ENCODE measurements around the gene KIF3B. TPM values are rescaled to one million over a fixed set of nuclear protein-coding genes. Genes with fewer than 3 reads are reported as not detected.

KIF3B gene
- total RNA-seq, 1 experiment from 2014 or later = 52.3 TPM

DNA sequence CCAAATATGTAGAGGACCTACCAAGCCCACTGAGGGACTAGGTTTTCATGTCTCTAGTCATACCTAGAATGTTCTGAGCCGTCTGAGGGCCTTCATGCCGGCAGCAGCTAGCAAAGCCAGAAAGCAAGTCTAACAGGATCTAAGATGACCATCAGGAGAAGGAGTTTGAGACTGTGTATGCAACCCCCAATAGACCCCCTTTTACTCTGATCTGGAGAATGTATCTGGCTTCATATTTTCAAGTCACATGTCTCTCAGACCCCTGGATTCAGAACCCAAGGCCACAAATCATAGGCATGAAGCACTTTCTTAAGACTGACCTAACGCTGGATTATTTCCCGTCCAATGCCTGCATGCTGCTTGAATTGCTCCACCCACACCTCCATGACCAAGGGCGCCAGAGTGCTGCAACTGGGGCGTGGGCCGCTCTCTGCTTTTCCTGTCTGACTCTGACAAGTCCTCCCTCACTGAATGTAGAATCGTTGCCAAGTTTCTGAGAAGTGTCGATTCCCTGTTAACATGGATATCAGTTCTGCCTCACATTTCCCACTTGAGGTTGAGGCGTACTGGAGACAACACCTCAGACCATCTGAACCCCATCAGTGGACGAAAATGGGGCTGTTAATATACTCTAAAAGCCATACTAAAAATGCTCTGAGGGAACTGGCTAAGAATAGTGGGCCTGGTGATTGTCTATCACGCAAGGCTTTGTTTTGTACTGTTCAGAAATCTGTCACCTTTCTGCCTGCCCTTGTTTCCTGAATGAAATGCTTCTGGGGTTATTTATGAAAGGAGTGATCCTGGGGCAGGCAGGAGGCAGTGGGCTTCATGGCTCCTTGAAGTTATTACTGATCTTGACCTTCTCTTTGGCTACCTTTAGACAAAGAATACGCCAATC, 56.8 kb downstream of the KIF3B start:
- no peaks in the 10 kb centered on the region for H3K9me2 ChIP-seq (ENCODE audit: insufficient read depth)
- no TSS peak for BruUV-seq (replicated peaks)
- no peak overlapping the region for H3K4me3 ChIP-seq
- intact Hi-C loops (cut with micrococcal nuclease; ENCODE audit: unreplicated experiment) = loop anchor here (2.0 to 5.0 kb wide), 4 partner anchors 23 to 149 kb away; partner anchors contain the start of genes KIF3B, PLAGL2 and POFUT1
- no peaks in the 10 kb centered on the region for H3K79me2 ChIP-seq (ENCODE audit: low read depth)
- peak in 1 of 2 experiments; percentile 81 for DNase-seq
- TF ChIP-seq EZH2 (IDR thresholded peaks at IDR 0.05; ENCODE audit: low read depth) = no peak
- TF ChIP-seq, protein P1, sequence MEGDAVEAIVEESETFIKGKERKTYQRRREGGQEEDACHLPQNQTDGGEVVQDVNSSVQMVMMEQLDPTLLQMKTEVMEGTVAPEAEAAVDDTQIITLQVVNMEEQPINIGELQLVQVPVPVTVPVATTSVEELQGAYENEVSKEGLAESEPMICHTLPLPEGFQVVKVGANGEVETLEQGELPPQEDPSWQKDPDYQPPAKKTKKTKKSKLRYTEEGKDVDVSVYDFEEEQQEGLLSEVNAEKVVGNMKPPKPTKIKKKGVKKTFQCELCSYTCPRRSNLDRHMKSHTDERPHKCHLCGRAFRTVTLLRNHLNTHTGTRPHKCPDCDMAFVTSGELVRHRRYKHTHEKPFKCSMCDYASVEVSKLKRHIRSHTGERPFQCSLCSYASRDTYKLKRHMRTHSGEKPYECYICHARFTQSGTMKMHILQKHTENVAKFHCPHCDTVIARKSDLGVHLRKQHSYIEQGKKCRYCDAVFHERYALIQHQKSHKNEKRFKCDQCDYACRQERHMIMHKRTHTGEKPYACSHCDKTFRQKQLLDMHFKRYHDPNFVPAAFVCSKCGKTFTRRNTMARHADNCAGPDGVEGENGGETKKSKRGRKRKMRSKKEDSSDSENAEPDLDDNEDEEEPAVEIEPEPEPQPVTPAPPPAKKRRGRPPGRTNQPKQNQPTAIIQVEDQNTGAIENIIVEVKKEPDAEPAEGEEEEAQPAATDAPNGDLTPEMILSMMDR (conservative IDR thresholded peaks at IDR 0.05) = no peak
- no peaks in the 10 kb centered on the region for H3K27me3 ChIP-seq (ENCODE audit: insufficient read depth, low read depth)
- peaks cover 8% of the 10 kb centered on the region; the same call in 1 of the 2 replicates for H3F3A ChIP-seq (ENCODE audit: insufficient read depth, low read depth)
- H3K9me3 ChIP-seq (ENCODE audit: insufficient read depth, low read depth) = no peaks in the 10 kb centered on the region
- ChIA-PET CTCF (no interaction called here), POLR2A (ENCODE audit: unreplicated experiment) (no interaction called here)
- no peak overlapping the region for H2AFZ ChIP-seq
- H3K4me1 ChIP-seq (replicated peaks; ENCODE audit: insufficient read depth) = no peaks in the 10 kb centered on the region
- H4K20me1 ChIP-seq (ENCODE audit: insufficient read depth) = no peaks in the 10 kb centered on the region
- H3K27ac ChIP-seq = no peak overlapping the region
- H3K4me2 ChIP-seq = no peak overlapping the region
- H3K36me3 ChIP-seq (ENCODE audit: low read depth) = peaks cover 18% of the 10 kb centered on the region

GRCh38 chr20:32336918-32337347, 59.5 kb downstream of the KIF3B start:
- H3K4me3 ChIP-seq = no peak overlapping the region
- CTCF ChIA-PET = no interaction called here
- H3K9me3 ChIP-seq (ENCODE audit: insufficient read depth, low read depth) = no peaks in the 10 kb centered on the region
- POLR2A ChIA-PET (ENCODE audit: unreplicated experiment) = interaction anchor here (0.6 kb wide), 1 partner anchor 118 kb away, joined by 12 read pairs; no protein-coding TSS in a partner anchor
- peaks cover 16% of the 10 kb centered on the region; the same call in 1 of the 2 replicates for H3F3A ChIP-seq (ENCODE audit: insufficient read depth, low read depth)
- no peak overlapping the region for H3K27ac ChIP-seq
- H2AFZ ChIP-seq = no peak overlapping the region
- peak in 1 of 2 experiments; percentile 37 for DNase-seq
- no peaks in the 10 kb centered on the region for H3K36me3 ChIP-seq (ENCODE audit: low read depth)
- no TSS peak for BruUV-seq (replicated peaks)
- no peaks in the 10 kb centered on the region for H4K20me1 ChIP-seq (ENCODE audit: insufficient read depth)
- H3K9me2 ChIP-seq (ENCODE audit: insufficient read depth) = no peaks in the 10 kb centered on the region
- H3K27me3 ChIP-seq (ENCODE audit: insufficient read depth, low read depth) = no peaks in the 10 kb centered on the region
- no peaks in the 10 kb centered on the region for H3K79me2 ChIP-seq (ENCODE audit: low read depth)
- H3K4me2 ChIP-seq = no peak overlapping the region
- intact Hi-C loops (cut with micrococcal nuclease; ENCODE audit: unreplicated experiment) = no loop called here
- TF ChIP-seq, protein P1 (conservative IDR thresholded peaks at IDR 0.05) = peak; percentile 63
- TF ChIP-seq EZH2 (IDR thresholded peaks at IDR 0.05; ENCODE audit: low read depth) = no peak
- H3K4me1 ChIP-seq (replicated peaks; ENCODE audit: insufficient read depth) = no peaks in the 10 kb centered on the region

- Histone ChIP-seq H4K20me1 (ENCODE audit: insufficient read depth) (no peaks in the 10 kb centered on the region), H3K27ac (no peak overlapping the region), H3K79me2 (ENCODE audit: low read depth) (no peaks in the 10 kb centered on the region), H2AFZ (no peak overlapping the region), H3K4me3 (no peak overlapping the region), H3K36me3 (ENCODE audit: low read depth) (no peaks in the 10 kb centered on the region), H3K4me2 (no peak overlapping the region), H3K9me2 (ENCODE audit: insufficient read depth) (no peaks in the 10 kb centered on the region), H3F3A (ENCODE audit: insufficient read depth, low read depth) (peaks cover 16% of the 10 kb centered on the region; the same call in 1 of the 2 replicates), H3K27me3 (ENCODE audit: insufficient read depth, low read depth) (no peaks in the 10 kb centered on the region), H3K9me3 (ENCODE audit: insufficient read depth, low read depth) (no peaks in the 10 kb centered on the region), H3K4me1 (replicated peaks; ENCODE audit: insufficient read depth) (no peaks in the 10 kb centered on the region)
- TF ChIP-seq EZH2 (IDR thresholded peaks at IDR 0.05; ENCODE audit: low read depth) = no peak
- TF ChIP-seq, protein P1 (conservative IDR thresholded peaks at IDR 0.05) = no peak
- DNase-seq = no peak
- intact Hi-C loops (cut with micrococcal nuclease; ENCODE audit: unreplicated experiment) = no loop called here
- POLR2A ChIA-PET (ENCODE audit: unreplicated experiment) = no interaction called here
- CTCF ChIA-PET = no interaction called here
- no TSS peak for BruUV-seq (replicated peaks)
These were observed 60.6 kb downstream of the KIF3B start for GRCh38 chr20:32337937-32338661.
